GM19324 (cell line): ENCODE results near the gene FCRL6.

Experiments used
- ATAC-seq: cut with Tn5 transposase; IDR thresholded peaks from one replicate; pipeline ENCODE4 v1.9.1; 2021; ENCODE audit warnings: mild to moderate bottlenecking, moderate library complexity; ENCODE audit not compliant: unreplicated experiment, low FRiP score

The FCRL6 gene

GRCh38 chr1:159859767-159860322, 57.7 kb downstream of the FCRL6 start:
- no peak for ATAC-seq

GRCh38 chr1:159860456-159860855, 58.3 kb downstream of the FCRL6 start:
- no peak for ATAC-seq

- ATAC-seq, result no peak
Measured at GRCh38 chr1:159861218-159861617, 59.1 kb downstream of the FCRL6 start.

- no peak for ATAC-seq
Measured at GRCh38 chr1:159862031-159862430, 59.9 kb downstream of the FCRL6 start.

GRCh38 chr1:159862557-159862956, 60.4 kb downstream of the FCRL6 start, which contains the start of gene VSIG8:
Gene VSIG8, minus strand, starts transcription at chr1:159862657. Its CDS starts 136 bp downstream, at chr1:159862521.
- no peak for ATAC-seq

- ATAC-seq, result no peak
Measured at GRCh38 chr1:159864262-159864661, 62.1 kb downstream of the FCRL6 start.
